B cell (primary cell): ENCODE measurements around the gene ADAM12. TPM values are rescaled to one million over a fixed set of nuclear protein-coding genes. Genes with fewer than 3 reads are reported as not detected.

ENCODE experiments used
- ATAC-seq: fragments of 200-7000 bp; cut with Tn5 transposase; one replicate; pipeline ENCODE4 v1.10.0; 2021; ENCODE audit warnings: low read depth, mild to moderate bottlenecking, moderate number of reproducible peaks, moderate library complexity
- CTCF ChIA-PET: fragments of 350-600 bp; sonication (Branson Sonifier 250); formaldehyde crosslinking; loops from one replicate; lab custom pipeline; 2021; ENCODE audit warnings: antibody characterized with exemption, inconsistent platforms; lab: Charles Lee
- POLR2A ChIA-PET: fragments of 350-600 bp; sonication (Branson Sonifier 250); formaldehyde crosslinking; loops from one replicate; lab custom pipeline; 2021; ENCODE audit warnings: antibody characterized with exemption; lab: Charles Lee
- DNase-seq: peaks from one replicate; pipeline ENCODE4 v3.0.0; 2013
- H2AFZ ChIP-seq: 2 replicates; pipeline ENCODE4 v1.6.1; 2012; ENCODE audit warnings: mild to moderate bottlenecking, low read depth, low read length; ENCODE audit not compliant: insufficient read depth, poor library complexity, severe bottlenecking
- H3K27ac ChIP-seq, 2 donors: 1 replicate in 1 of 2; 2 replicates in 1 of 2; pipeline ENCODE4 v1.5.1; 2012 to 2013; ENCODE audit warnings: low read length in 2 of 2, mild to moderate bottlenecking in 2 of 2, moderate library complexity in 1 of 2
- H3K27me3 ChIP-seq, 4 experiments: fragments of 200-600 bp in 1 of 4; sonication (generic) in 1 of 4; replicated peaks in 1 of 4; 1 replicate in 2 of 4; 2 replicates in 2 of 4; pipeline versions ENCODE4 v1.6.1 to v1.7.0; 2013 to 2016; ENCODE audit warnings: low read length in 3 of 4, mild to moderate bottlenecking in 2 of 4, mixed read lengths in 1 of 4, moderate library complexity in 1 of 4; ENCODE audit not compliant: insufficient read depth in 4 of 4, control insufficient read depth in 3 of 4; ENCODE audit errors: control extremely low read depth in 1 of 4
- H3K36me3 ChIP-seq, 2 experiments: replicated peaks in 1 of 2; 1 replicate in 1 of 2; 2 replicates in 1 of 2; pipeline versions ENCODE4 v1.6.1 to v1.7.1; 2013; ENCODE audit warnings: low read length in 1 of 2; ENCODE audit not compliant: insufficient read depth in 2 of 2, control insufficient read depth in 1 of 2; ENCODE audit errors: control extremely low read depth in 1 of 2, extremely low read depth in 1 of 2
- H3K4me1 ChIP-seq, 2 donors: fragments of 200-600 bp in 1 of 2; sonication (generic) in 1 of 2; 1 replicate in 1 of 2; 2 replicates in 1 of 2; pipeline versions ENCODE4 v1.5.1 to v1.6.1; 2013 to 2017; ENCODE audit warnings: low read length in 2 of 2; ENCODE audit not compliant: control insufficient read depth in 2 of 2, insufficient read depth in 2 of 2
- H3K4me2 ChIP-seq: replicated peaks from 2 replicates; pipeline ENCODE3; 2012; ENCODE audit warnings: mild to moderate bottlenecking, low read depth, low read length; ENCODE audit not compliant: poor library complexity, severe bottlenecking
- H3K4me3 ChIP-seq, 5 experiments: fragments of 200-600 bp in 1 of 5; sonication (generic) in 1 of 5; 1 replicate in 3 of 5; 2 replicates in 2 of 5; pipeline versions ENCODE4 v1.5.1 to v1.7.0; 2011 to 2016; ENCODE audit warnings: low read length in 4 of 5, mild to moderate bottlenecking in 4 of 5, low read depth in 2 of 5, control low read depth in 1 of 5, moderate library complexity in 1 of 5; ENCODE audit not compliant: insufficient read depth in 1 of 5; ENCODE audit errors: control extremely low read depth in 1 of 5, extremely low read depth in 1 of 5
- H3K79me2 ChIP-seq: fragments of 200-600 bp; sonication (generic); one replicate; pipeline ENCODE4 v1.6.0; 2016; ENCODE audit warnings: low read length; ENCODE audit not compliant: control insufficient read depth, insufficient read depth
- H3K9ac ChIP-seq: fragments of 200-600 bp; sonication (generic); 2 replicates; pipeline ENCODE4 v1.6.1; 2017; ENCODE audit warnings: mild to moderate bottlenecking, low read length, moderate library complexity
- H3K9me3 ChIP-seq, 3 donors: one replicate each; pipeline versions ENCODE4 v1.6.1 to v1.7.1; 2013; ENCODE audit warnings: low read length in 2 of 3; ENCODE audit not compliant: control insufficient read depth in 2 of 3, insufficient read depth in 1 of 3; ENCODE audit errors: control extremely low read depth in 1 of 3
- H4K20me1 ChIP-seq: 2 replicates; pipeline ENCODE4 v1.6.0; 2012; ENCODE audit warnings: mild to moderate bottlenecking, low read length; ENCODE audit not compliant: insufficient read depth, control insufficient read depth, poor library complexity, severe bottlenecking
- H3K27ac Mint-ChIP-seq: one replicate; pipeline ENCODE4 v1.8.0; 2021; ENCODE audit warnings: mixed read lengths
- H3K27me3 Mint-ChIP-seq: one replicate; pipeline ENCODE4 v1.8.0; 2021; ENCODE audit warnings: mixed read lengths
- H3K4me1 Mint-ChIP-seq: one replicate; pipeline ENCODE4 v1.8.0; 2021; ENCODE audit warnings: mixed read lengths
- H3K4me3 Mint-ChIP-seq: one replicate; pipeline ENCODE4 v1.8.0; 2021; ENCODE audit warnings: mixed read lengths
- H3K9me3 Mint-ChIP-seq: one replicate; pipeline ENCODE4 v1.8.0; 2022; ENCODE audit warnings: mixed read lengths; ENCODE audit not compliant: insufficient read depth
- CTCF ChIP-seq: fragments of 200-600 bp; IDR thresholded peaks from one replicate; pipeline ENCODE4 v1.8.0; 2022; ENCODE audit warnings: antibody characterized with exemption, mild to moderate bottlenecking
- EZH2 ChIP-seq: IDR thresholded peaks from 2 replicates; pipeline ENCODE4 v1.6.1; 2012; ENCODE audit warnings: borderline replicate concordance, low read depth, mild to moderate bottlenecking, moderate library complexity, low read length; ENCODE audit not compliant: insufficient read depth, poor library complexity, severe bottlenecking
- WGBS: methylation state at CpG from one replicate; pipeline ENCODE4 v1.1.5; 2013; ENCODE audit warnings: missing lambda C conversion rate; ENCODE audit not compliant: insufficient coverage; 5-methylcytosine and 5-hydroxymethylcytosine counted together
- intact Hi-C: fragments of 100-400 bp; cut with micrococcal nuclease; formaldehyde crosslinking; loops from one replicate; pipeline ENCODE4 v1.10.0; 2022
- polyA plus RNA-seq: library from polyadenylated mRNA; depleted of rRNA; stranded (reverse); fragments of >200 nt; gene quantifications from 2 replicates; pipeline ENCODE4 v1.2.3, GENCODE V29; 2012
- total RNA-seq, 2 donors: library from RNA; stranded (reverse); fragments of 120-200 nt in 1 of 2; gene quantifications; 1 replicate in 1 of 2; 2 replicates in 1 of 2; pipeline versions ENCODE4 v1.2.3 to v1.2.4, GENCODE V29; 2013 to 2022

ADAM12 gene
- total and polyA plus RNA-seq, 2 donors (not counting 1 experiment from before 2014, with no cell fraction given), result 0.01 to 0.22 TPM

- H3K79me2 ChIP-seq, result no peaks in the 10 kb centered on the region
- no peak for DNase-seq
- H4K20me1 ChIP-seq, result no peaks in the 10 kb centered on the region
- no peaks in the 10 kb centered on the region for H3K4me1 ChIP-seq
- intact Hi-C loops, result no loop called here
- Mint-ChIP-seq H3K4me3 (no peak overlapping the region), H3K4me1 (no peaks in the 10 kb centered on the region), H3K9me3 (no peaks in the 10 kb centered on the region), H3K27ac (no peak overlapping the region), H3K27me3 (no peaks in the 10 kb centered on the region)
- H3K4me3 ChIP-seq, result no peak overlapping the region
- H3K36me3 ChIP-seq, result no peaks in the 10 kb centered on the region
- POLR2A ChIA-PET, result no interaction called here
- WGBS, result 61% methylated on average over 6 of the region's 7 CpGs
- no peak overlapping the region for H3K27ac ChIP-seq
- CTCF ChIA-PET, result interaction anchor here (0.6 kb wide), 1 partner anchor 411 kb away, joined by 3 read pairs; no protein-coding TSS in a partner anchor
- peaks cover 0 to 4% (median 0%) of the 10 kb centered on the region in 3 donors for H3K9me3 ChIP-seq
- no peak overlapping the region for H3K4me2 ChIP-seq
- H2AFZ ChIP-seq, result no peak overlapping the region
- TF ChIP-seq EZH2 (no peak), CTCF (no peak)
- no peak for ATAC-seq
- H3K9ac ChIP-seq, result no peak overlapping the region
- H3K27me3 ChIP-seq, result no peaks in the 10 kb centered on the region
Measured at GRCh38 chr10:126129026-126129425, 259.3 kb downstream of the ADAM12 start.

GRCh38 chr10:126128581-126128980 is 259.7 kb downstream of the ADAM12 start:
- no peak overlapping the region for H3K4me3 Mint-ChIP-seq
- H3K27ac Mint-ChIP-seq, result no peak overlapping the region

More at GRCh38 chr10:126128581-126128980, 259.7 kb downstream of the ADAM12 start:
- no peak overlapping the region for H3K9ac ChIP-seq
- H3K4me3 ChIP-seq, result no peak overlapping the region
- H2AFZ ChIP-seq, result no peak overlapping the region
- ATAC-seq (no peak), DNase-seq (no peak)
- Mint-ChIP-seq H3K27me3 (no peaks in the 10 kb centered on the region), H3K4me1 (no peaks in the 10 kb centered on the region), H3K9me3 (no peaks in the 10 kb centered on the region)
- H3K9me3 ChIP-seq, result peaks cover 0 to 4% (median 0%) of the 10 kb centered on the region in 3 donors
- 95% methylated on average over 21 of the region's 21 CpGs for WGBS
- no peak overlapping the region for H3K4me2 ChIP-seq
- POLR2A ChIA-PET, result no interaction called here
- H3K79me2 ChIP-seq, result no peaks in the 10 kb centered on the region
- no peaks in the 10 kb centered on the region for H4K20me1 ChIP-seq
- H3K4me1 ChIP-seq, result no peaks in the 10 kb centered on the region
- intact Hi-C loops, result no loop called here
- no peaks in the 10 kb centered on the region for H3K36me3 ChIP-seq
- no peaks in the 10 kb centered on the region for H3K27me3 ChIP-seq
- H3K27ac ChIP-seq, result no peak overlapping the region
- TF ChIP-seq CTCF, result no peak
- no peak for TF ChIP-seq EZH2
- CTCF ChIA-PET, result no interaction called here
